Neural crest cell (in vitro differentiated cells): ENCODE data around the gene LUZP2. TPM values are rescaled to one million over a fixed set of nuclear protein-coding genes. Genes with fewer than 3 reads are reported as not detected.
A peak's percentile ranks its signal among the peaks of the same experiment; 100 is the strongest.

Source experiments
- DNase-seq: peaks from one replicate; pipeline ENCODE4 v3.0.0; 2021; ENCODE audit warnings: low read depth, mixed read lengths, low spot score
- H3K27ac Mint-ChIP-seq: one replicate; pipeline ENCODE4 v1.8.0; 2021; ENCODE audit warnings: mild to moderate bottlenecking, mixed read lengths; ENCODE audit not compliant: unreplicated experiment
- H3K27me3 Mint-ChIP-seq: 2 replicates; pipeline ENCODE4 v1.8.0; 2021; ENCODE audit warnings: low read depth, mild to moderate bottlenecking, mixed read lengths
- H3K36me3 Mint-ChIP-seq: 2 replicates; pipeline ENCODE4 v1.8.0; 2021; ENCODE audit warnings: low read depth, mild to moderate bottlenecking, mixed read lengths
- H3K4me1 Mint-ChIP-seq: 2 replicates; pipeline ENCODE4 v1.8.0; 2021; ENCODE audit warnings: mixed read lengths
- H3K4me3 Mint-ChIP-seq: one replicate; pipeline ENCODE4 v1.8.0; 2021; ENCODE audit warnings: mild to moderate bottlenecking, mixed read lengths
- H3K9me3 Mint-ChIP-seq: 2 replicates; pipeline ENCODE4 v1.8.0; 2021; ENCODE audit warnings: mixed read lengths
- total RNA-seq: library from RNA; stranded (reverse); gene quantifications from 2 replicates; pipeline ENCODE4 v1.2.1, GENCODE V29; 2021
- TF ChIP-seq, protein P1 (sequence below): fragments of 200-600 bp; sonication (generic); conservative IDR thresholded peaks from 2 replicates; pipeline ENCODE4 v1.5.0; 2021; ENCODE audit warnings: antibody characterized with exemption, mild to moderate bottlenecking

The LUZP2 gene
- total RNA-seq, 1 donor from 2014 or later, result 0.28 TPM

DNA sequence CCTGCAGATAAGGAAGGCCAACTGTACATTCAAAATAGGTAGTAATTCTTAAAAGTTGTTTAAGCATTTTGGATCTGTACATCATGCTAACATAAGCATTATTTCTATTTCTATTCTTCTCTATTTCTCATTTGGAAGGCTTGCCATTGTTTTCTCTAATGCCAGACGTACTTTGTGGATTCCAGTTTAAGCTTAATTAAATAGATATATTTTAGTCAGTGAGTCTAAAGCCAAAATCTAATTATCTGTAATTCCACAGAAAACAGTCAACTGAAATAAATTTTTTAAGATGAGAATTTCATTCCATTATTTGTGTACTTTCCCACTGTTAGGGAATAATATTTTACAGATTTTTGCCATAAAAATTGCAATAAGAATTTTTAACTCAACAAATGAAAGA lies 123.0 kb downstream of the LUZP2 start:
- no peak for DNase-seq
- TF ChIP-seq, protein P1, sequence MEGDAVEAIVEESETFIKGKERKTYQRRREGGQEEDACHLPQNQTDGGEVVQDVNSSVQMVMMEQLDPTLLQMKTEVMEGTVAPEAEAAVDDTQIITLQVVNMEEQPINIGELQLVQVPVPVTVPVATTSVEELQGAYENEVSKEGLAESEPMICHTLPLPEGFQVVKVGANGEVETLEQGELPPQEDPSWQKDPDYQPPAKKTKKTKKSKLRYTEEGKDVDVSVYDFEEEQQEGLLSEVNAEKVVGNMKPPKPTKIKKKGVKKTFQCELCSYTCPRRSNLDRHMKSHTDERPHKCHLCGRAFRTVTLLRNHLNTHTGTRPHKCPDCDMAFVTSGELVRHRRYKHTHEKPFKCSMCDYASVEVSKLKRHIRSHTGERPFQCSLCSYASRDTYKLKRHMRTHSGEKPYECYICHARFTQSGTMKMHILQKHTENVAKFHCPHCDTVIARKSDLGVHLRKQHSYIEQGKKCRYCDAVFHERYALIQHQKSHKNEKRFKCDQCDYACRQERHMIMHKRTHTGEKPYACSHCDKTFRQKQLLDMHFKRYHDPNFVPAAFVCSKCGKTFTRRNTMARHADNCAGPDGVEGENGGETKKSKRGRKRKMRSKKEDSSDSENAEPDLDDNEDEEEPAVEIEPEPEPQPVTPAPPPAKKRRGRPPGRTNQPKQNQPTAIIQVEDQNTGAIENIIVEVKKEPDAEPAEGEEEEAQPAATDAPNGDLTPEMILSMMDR, result no peak
- no peaks in the 10 kb centered on the region for H3K4me1 Mint-ChIP-seq
- H3K27ac Mint-ChIP-seq, result no peak overlapping the region
- H3K4me3 Mint-ChIP-seq, result no peak overlapping the region
- H3K27me3 Mint-ChIP-seq, result no peaks in the 10 kb centered on the region
- H3K9me3 Mint-ChIP-seq, result no peaks in the 10 kb centered on the region
- no peaks in the 10 kb centered on the region for H3K36me3 Mint-ChIP-seq

DNA sequence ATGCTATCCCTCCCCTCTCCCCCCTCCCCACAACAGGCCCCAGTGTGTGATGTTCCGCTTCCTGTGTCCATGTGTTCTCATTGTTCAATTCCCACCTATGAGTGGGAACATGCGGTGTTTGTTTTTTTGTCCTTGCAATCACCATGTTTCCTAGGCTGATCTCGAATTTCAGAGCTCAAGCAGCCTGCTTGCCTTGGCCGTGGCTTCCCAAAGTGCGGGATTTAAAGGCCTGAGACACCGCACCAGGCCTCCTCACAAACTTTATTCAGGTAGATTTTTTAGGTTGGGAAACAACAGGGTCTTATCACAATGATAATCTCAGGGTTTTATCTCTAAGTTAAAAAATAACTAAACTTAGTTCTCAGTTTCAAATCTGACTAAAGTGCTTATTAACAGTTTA lies 125.4 kb downstream of the LUZP2 start:
- DNase-seq, result no peak
- Mint-ChIP-seq H3K27ac (peak overlapping the region; percentile 19), H3K4me3 (no peak overlapping the region), H3K4me1 (no peaks in the 10 kb centered on the region), H3K27me3 (no peaks in the 10 kb centered on the region), H3K9me3 (no peaks in the 10 kb centered on the region), H3K36me3 (no peaks in the 10 kb centered on the region)
- TF ChIP-seq, protein P1, result no peak

DNA sequence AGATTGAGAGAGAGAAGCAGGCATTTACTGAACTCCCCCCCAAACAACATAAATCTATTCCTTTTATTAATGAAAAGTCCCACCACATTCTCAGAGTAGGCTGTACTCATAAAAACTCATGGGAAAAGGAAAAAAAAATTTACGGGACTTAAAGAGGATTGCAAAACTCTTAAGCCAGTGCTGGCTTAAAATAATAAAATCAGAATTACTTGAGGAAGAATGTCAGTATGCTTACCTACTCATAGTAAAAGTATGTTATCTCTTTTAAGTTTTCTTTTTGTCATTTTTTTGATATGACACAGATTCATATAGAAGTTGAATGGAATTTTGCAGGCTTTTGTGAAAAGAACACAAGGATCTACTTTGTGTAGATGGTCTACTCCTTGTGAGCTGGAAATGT lies 126.3 kb downstream of the LUZP2 start:
- no peaks in the 10 kb centered on the region for H3K9me3 Mint-ChIP-seq
- TF ChIP-seq, protein P1, result no peak
- no peak for DNase-seq
- no peaks in the 10 kb centered on the region for H3K27me3 Mint-ChIP-seq
- no peak overlapping the region for H3K27ac Mint-ChIP-seq
- no peak overlapping the region for H3K4me3 Mint-ChIP-seq
- H3K36me3 Mint-ChIP-seq, result no peaks in the 10 kb centered on the region
- no peaks in the 10 kb centered on the region for H3K4me1 Mint-ChIP-seq

- no peaks in the 10 kb centered on the region for H3K36me3 Mint-ChIP-seq
- no peak overlapping the region for H3K4me3 Mint-ChIP-seq
- H3K9me3 Mint-ChIP-seq, result no peaks in the 10 kb centered on the region
- no peak for DNase-seq
- no peaks in the 10 kb centered on the region for H3K4me1 Mint-ChIP-seq
- H3K27ac Mint-ChIP-seq, result no peak overlapping the region
- TF ChIP-seq, protein P1, result no peak
- no peaks in the 10 kb centered on the region for H3K27me3 Mint-ChIP-seq
These were observed 127.6 kb downstream of the LUZP2 start for GRCh38 chr11:24624432-24624831.

DNA sequence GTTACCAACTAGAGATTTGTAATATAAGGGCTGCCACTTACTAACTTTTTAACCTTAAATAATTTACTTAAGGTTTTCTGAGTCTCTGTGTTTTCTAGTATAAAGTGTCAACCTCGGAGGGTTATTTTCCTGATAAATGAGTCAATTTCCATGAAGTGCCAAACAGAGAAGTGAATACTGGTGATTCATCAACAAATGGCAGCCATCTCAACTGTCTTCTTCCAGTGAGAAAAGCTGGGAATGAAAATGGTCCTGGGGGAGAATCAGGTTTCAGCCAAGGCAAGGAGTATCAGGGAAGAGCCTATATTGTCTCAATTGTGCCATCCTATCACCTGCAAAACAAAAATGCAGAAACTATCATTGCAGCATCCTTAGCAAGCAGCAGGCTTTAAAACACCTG lies 129.1 kb downstream of the LUZP2 start:
- Mint-ChIP-seq H3K36me3 (no peaks in the 10 kb centered on the region), H3K27ac (no peak overlapping the region), H3K4me3 (no peak overlapping the region), H3K9me3 (no peaks in the 10 kb centered on the region), H3K27me3 (no peaks in the 10 kb centered on the region), H3K4me1 (no peaks in the 10 kb centered on the region)
- TF ChIP-seq, protein P1, result no peak
- no peak for DNase-seq
